H1 (cell line): ENCODE measurements around the gene KCNQ1. TPM values are rescaled to one million over a fixed set of nuclear protein-coding genes. Genes with fewer than 3 reads are reported as not detected.

Experiments used
- CTCF ChIA-PET: fragments of 300-600 bp; sonication (Branson Sonifier 250); formaldehyde crosslinking; loops from one replicate; lab custom pipeline; 2021; ENCODE audit not compliant: partially characterized antibody; lab: Charles Lee
- POLR2A ChIA-PET: fragments of 300-600 bp; sonication (Branson Sonifier 250); formaldehyde crosslinking; loops from one replicate; lab custom pipeline; 2021; ENCODE audit warnings: inconsistent platforms; ENCODE audit not compliant: partially characterized antibody; lab: Charles Lee
- DNase-seq, 2 experiments: peaks; one replicate each; pipeline versions ENCODE4 v3.0.0 to v3.0.0-alpha.2; 2010 to 2022; ENCODE audit warnings: low spot score in 2 of 2, low read depth in 1 of 2, mixed read lengths in 1 of 2
- FAIRE-seq: peaks from 2 replicates; lab custom pipeline; 2011; peaks lifted over from hg19 to GRCh38; lab: Jason Lieb, UNC
- H2AFZ ChIP-seq: 2 replicates; pipeline ENCODE4 v1.8.1; 2012; ENCODE audit warnings: low read length, inconsistent platforms
- H2AK5ac ChIP-seq: 2 replicates; pipeline ENCODE4 v1.6.1; 2013; ENCODE audit warnings: low read depth, low read length
- H2BK120ac ChIP-seq: replicated peaks from 2 replicates; pipeline ENCODE3; 2013; ENCODE audit warnings: low read depth, low read length, inconsistent platforms
- H2BK12ac ChIP-seq: 2 replicates; pipeline ENCODE4 v1.6.1; 2013; ENCODE audit warnings: low read depth, low read length
- H2BK15ac ChIP-seq: 2 replicates; pipeline ENCODE4 v1.6.1; 2013; ENCODE audit warnings: low read length
- H2BK20ac ChIP-seq: 2 replicates; pipeline ENCODE4 v1.6.1; 2013; ENCODE audit warnings: low read length
- H2BK5ac ChIP-seq: 2 replicates; pipeline ENCODE4 v1.6.1; 2013; ENCODE audit warnings: low read depth, low read length
- H3K14ac ChIP-seq: 2 replicates; pipeline ENCODE4 v1.6.1; 2013; ENCODE audit warnings: inconsistent platforms; ENCODE audit not compliant: insufficient read length
- H3K18ac ChIP-seq: 2 replicates; pipeline ENCODE4 v1.6.1; 2013; ENCODE audit warnings: low read length; ENCODE audit errors: extremely low read depth
- H3K23ac ChIP-seq: 2 replicates; pipeline ENCODE4 v1.6.1; 2013; ENCODE audit warnings: inconsistent platforms; ENCODE audit not compliant: insufficient read length
- H3K23me2 ChIP-seq: 2 replicates; pipeline ENCODE4 v1.6.1; 2013; ENCODE audit warnings: low read depth, low read length
- H3K27ac ChIP-seq: 2 replicates; pipeline ENCODE4 v1.6.1; 2011; ENCODE audit warnings: low read depth, low read length, inconsistent platforms
- H3K27me3 ChIP-seq, 4 experiments: replicated peaks in 1 of 4; 1 replicate in 1 of 4; 2 replicates in 3 of 4; pipeline versions ENCODE4 v1.6.1 to v1.8.1; 2011 to 2013; ENCODE audit warnings: low read length in 3 of 4, mild to moderate bottlenecking in 3 of 4, inconsistent platforms in 2 of 4, mixed read lengths in 2 of 4, moderate library complexity in 1 of 4; ENCODE audit not compliant: control insufficient read depth in 3 of 4, insufficient read depth in 3 of 4; ENCODE audit errors: extremely low read depth in 1 of 4
- H3K36me3 ChIP-seq, 4 experiments: 2 replicates each; pipeline versions ENCODE4 v1.6.1 to v1.8.1; 2011 to 2013; ENCODE audit warnings: mild to moderate bottlenecking in 4 of 4, low read length in 3 of 4, moderate library complexity in 2 of 4, control low read depth in 1 of 4, inconsistent platforms in 1 of 4; ENCODE audit not compliant: insufficient read depth in 4 of 4, control insufficient read depth in 2 of 4
- H3K4ac ChIP-seq: replicated peaks from 2 replicates; pipeline ENCODE3; 2013; ENCODE audit warnings: low read length, low read depth, mixed read lengths, inconsistent platforms; ENCODE audit not compliant: insufficient read length
- H3K4me1 ChIP-seq, 4 experiments: replicated peaks in 1 of 4; 1 replicate in 1 of 4; 2 replicates in 3 of 4; pipeline versions ENCODE4 v1.6.1 to v1.8.1; 2011 to 2013; ENCODE audit warnings: low read length in 3 of 4, inconsistent platforms in 2 of 4, mixed read lengths in 1 of 4; ENCODE audit not compliant: insufficient read depth in 4 of 4, control insufficient read depth in 3 of 4
- H3K4me2 ChIP-seq, 2 experiments: 2 replicates each; pipeline versions ENCODE4 v1.6.1 to v1.8.1; 2011 to 2013; ENCODE audit warnings: low read depth in 2 of 2, low read length in 2 of 2, control low read depth in 1 of 2, inconsistent platforms in 1 of 2, mild to moderate bottlenecking in 1 of 2; ENCODE audit not compliant: insufficient read depth in 1 of 2
- H3K4me3 ChIP-seq, 4 experiments: fragments of 200-600, 300-600 bp in 1 of 4; sonication (generic), shearing (Covaris generic), sonication (Bioruptor Twin) in 1 of 4; 2 replicates each; pipeline versions ENCODE4 v1.5.1 to v1.8.1; 2011 to 2016; ENCODE audit warnings: low read length in 4 of 4, low read depth in 3 of 4, control low read depth in 2 of 4, inconsistent platforms in 2 of 4, mild to moderate bottlenecking in 2 of 4, mixed read lengths in 1 of 4, moderate library complexity in 1 of 4; ENCODE audit not compliant: insufficient read depth in 2 of 4; ENCODE audit errors: extremely low read depth in 1 of 4
- H3K56ac ChIP-seq: replicated peaks from 2 replicates; pipeline ENCODE3; 2013; ENCODE audit warnings: low read depth, mild to moderate bottlenecking, mixed read lengths, low read length, inconsistent platforms; ENCODE audit not compliant: insufficient read length
- H3K79me1 ChIP-seq: 2 replicates; pipeline ENCODE4 v1.6.1; 2013; ENCODE audit warnings: low read depth, low read length, control low read depth
- H3K79me2 ChIP-seq, 2 experiments: 2 replicates each; pipeline versions ENCODE4 v1.6.1 to v1.8.1; 2012 to 2013; ENCODE audit warnings: low read length in 2 of 2, mild to moderate bottlenecking in 2 of 2, inconsistent platforms in 1 of 2; ENCODE audit not compliant: insufficient read depth in 2 of 2, control insufficient read depth in 1 of 2
- H3K9ac ChIP-seq, 4 experiments: replicated peaks in 1 of 4; 1 replicate in 1 of 4; 2 replicates in 3 of 4; pipeline versions ENCODE4 v1.6.1 to v1.8.1; 2011 to 2013; ENCODE audit warnings: low read depth in 3 of 4, low read length in 3 of 4, control low read depth in 2 of 4, mild to moderate bottlenecking in 2 of 4, moderate library complexity in 2 of 4, inconsistent platforms in 1 of 4; ENCODE audit errors: extremely low read depth in 1 of 4
- H3K9me3 ChIP-seq, 2 experiments: 2 replicates each; pipeline versions ENCODE4 v1.6.1 to v1.8.1; 2012 to 2013; ENCODE audit warnings: mild to moderate bottlenecking in 2 of 2, moderate library complexity in 2 of 2, control low read depth in 1 of 2, inconsistent platforms in 1 of 2, low read depth in 1 of 2, low read length in 1 of 2, mixed read lengths in 1 of 2; ENCODE audit not compliant: insufficient read depth in 2 of 2
- H4K20me1 ChIP-seq, 2 experiments: replicated peaks in 1 of 2; 2 replicates each; pipeline versions ENCODE3 to v1.8.1; 2011 to 2013; ENCODE audit warnings: inconsistent platforms in 2 of 2, low read length in 2 of 2, mild to moderate bottlenecking in 1 of 2; ENCODE audit not compliant: insufficient read depth in 2 of 2, control insufficient read depth in 1 of 2
- H4K5ac ChIP-seq: 2 replicates; pipeline ENCODE4 v1.6.1; 2013; ENCODE audit warnings: low read length, low read depth, mixed read lengths, inconsistent platforms; ENCODE audit not compliant: insufficient read length
- H4K8ac ChIP-seq: 2 replicates; pipeline ENCODE4 v1.8.0; 2013; ENCODE audit warnings: mild to moderate bottlenecking, moderate library complexity, low read length, inconsistent platforms; ENCODE audit not compliant: insufficient read depth; ENCODE audit errors: extremely low read depth
- H4K91ac ChIP-seq: replicated peaks from 2 replicates; pipeline ENCODE3; 2013; ENCODE audit warnings: low read length, mixed read lengths, inconsistent platforms; ENCODE audit not compliant: insufficient read length
- CBX8 ChIP-seq: fragments of 300-800, 300-1000 bp; sonication (generic); IDR thresholded peaks from 2 replicates; pipeline ENCODE4 v1.7.1; 2016; ENCODE audit warnings: low read depth, low read length, borderline replicate concordance
- CEBPB ChIP-seq: IDR thresholded peaks from 2 replicates; pipeline ENCODE4 v1.6.1; 2012; ENCODE audit warnings: low read depth, low read length
- E2F6 ChIP-seq: IDR thresholded peaks from 2 replicates; pipeline ENCODE4 v1.6.1; 2012; ENCODE audit warnings: inconsistent platforms
- EGR1 ChIP-seq: IDR thresholded peaks from 2 replicates; pipeline ENCODE4 v1.6.1; 2011; ENCODE audit warnings: low read depth, low read length, borderline replicate concordance
- EZH2 ChIP-seq: fragments of 200-600 bp; sonication (generic); IDR thresholded peaks from 2 replicates; pipeline ENCODE4 v1.7.1; 2012; ENCODE audit warnings: low read depth, mild to moderate bottlenecking, moderate library complexity, low read length, inconsistent platforms; ENCODE audit not compliant: severe bottlenecking
- FOSL1 ChIP-seq: IDR thresholded peaks from 2 replicates; pipeline ENCODE4 v1.6.1; 2011; ENCODE audit warnings: mild to moderate bottlenecking, low read depth, low read length, moderate library complexity; ENCODE audit not compliant: insufficient read depth
- JUND ChIP-seq: IDR thresholded peaks from 2 replicates; pipeline ENCODE4 v1.6.1; 2011; ENCODE audit warnings: mild to moderate bottlenecking, improper control_type of control experiment, low read length
- KDM1A ChIP-seq: fragments of 200-600, 300-600 bp; sonication (generic); IDR thresholded peaks from 2 replicates; pipeline ENCODE4 v1.7.1; 2016; ENCODE audit warnings: mild to moderate bottlenecking, low read length, borderline replicate concordance
- KDM4A ChIP-seq: IDR thresholded peaks from one replicate; pipeline ENCODE4 v1.7.1; 2012; ENCODE audit warnings: low read depth, mild to moderate bottlenecking, moderate library complexity, low read length, inconsistent platforms; ENCODE audit not compliant: severe bottlenecking
- MAX ChIP-seq: IDR thresholded peaks from 2 replicates; pipeline ENCODE4 v1.6.1; 2012; ENCODE audit warnings: inconsistent platforms
- SIX5 ChIP-seq: IDR thresholded peaks from 2 replicates; pipeline ENCODE4 v1.6.1; 2011; ENCODE audit warnings: mild to moderate bottlenecking, low read depth, low read length
- SP1 ChIP-seq: IDR thresholded peaks from 2 replicates; pipeline ENCODE4 v1.6.1; 2011; ENCODE audit warnings: low read depth, low read length
- TBP ChIP-seq: IDR thresholded peaks from 2 replicates; pipeline ENCODE4 v1.6.1; 2011; ENCODE audit warnings: low read depth, low read length, improper control_type of control experiment
- TEAD4 ChIP-seq: IDR thresholded peaks from 2 replicates; pipeline ENCODE4 v1.6.1; 2012; ENCODE audit warnings: low read depth, low read length, inconsistent platforms, mixed read lengths
- WGBS, 2 experiments: shearing (Covaris generic) in 1 of 2; methylation state at CpG; one replicate each; pipeline versions ENCODE4 v1.1.6 to v1.1.7; 2013 to 2015; ENCODE audit warnings: low lambda C conversion rate in 2 of 2, mixed read lengths in 2 of 2, inconsistent platforms in 1 of 2, low coverage in 1 of 2, missing lambda C conversion rate in 1 of 2; ENCODE audit not compliant: insufficient replicate concordance in 2 of 2, insufficient coverage in 1 of 2, insufficient read length in 1 of 2; ENCODE audit errors: extremely low coverage in 1 of 2, missing lambda C conversion rate in 1 of 2; 5-methylcytosine and 5-hydroxymethylcytosine counted together
- polyA plus RNA-seq, 7 experiments: library from polyadenylated mRNA; depleted of rRNA in 3 of 7; stranded (reverse) in 5 of 7; unstranded in 2 of 7; fragments of >200 nt in 5 of 7; fragments of 200-250 nt in 2 of 7; gene quantifications; 1 replicate in 5 of 7; 2 replicates in 1 of 7; 4 replicates in 1 of 7; pipeline versions ENCODE4 v1.2.1 to v1.2.3, GENCODE V29; 2011 to 2013; ENCODE audit warnings: missing spikeins in 2 of 7, mixed read lengths in 2 of 7
- total RNA-seq: library from RNA; stranded (reverse); fragmentation: NEBNext Ultra II Directional; extraction: Animal tissue kit (Norgen Biotek cat#: 25700); gene quantifications from 2 replicates; pipeline ENCODE4 v1.2.1, GENCODE V29; 2021

KCNQ1 gene
- total and polyA plus RNA-seq, 2 of the 8 experiments (the other 6 are each of a cell fraction or from before 2014, with no cell fraction given) = 1.9 to 2.0 TPM

GRCh38 chr11:2832533-2833020 lies 387.8 kb downstream of the KCNQ1 start:
- H3K9ac ChIP-seq = no peak overlapping the region
- no peak overlapping the region for H3K27ac ChIP-seq
- no peak overlapping the region; the same call in 1 of the 2 replicates for H2BK12ac ChIP-seq
- peaks cover 0 to 21% (median 9%) of the 10 kb centered on the region in 4 experiments; a peak in 6 of 7 replicates for H3K4me1 ChIP-seq
- H4K8ac ChIP-seq = no peak overlapping the region
- no peak overlapping the region for H3K4ac ChIP-seq
- no peak overlapping the region for H4K5ac ChIP-seq
- FAIRE-seq = no peak
- peaks cover 0 to 9% (median 3%) of the 10 kb centered on the region in 4 experiments; a peak in 5 of 7 replicates for H3K27me3 ChIP-seq
- no peaks in the 10 kb centered on the region for H3K79me2 ChIP-seq
- H2BK5ac ChIP-seq = no peak overlapping the region
- peak overlapping the region; percentile 25 for H4K91ac ChIP-seq
- H3K23me2 ChIP-seq = no peaks in the 10 kb centered on the region
- no peak overlapping the region for H2AK5ac ChIP-seq
- no peak overlapping the region for H3K4me3 ChIP-seq
- H2BK15ac ChIP-seq = no peak overlapping the region
- ChIA-PET CTCF (interaction anchor here (0.8 to 2.5 kb wide), 6 partner anchors 9 to 301 kb away, joined by 3 to 7 read pairs (median 4); no protein-coding TSS in a partner anchor), POLR2A (no interaction called here)
- peaks cover 0 to 2% of the 10 kb centered on the region in 2 experiments for H4K20me1 ChIP-seq
- no peak overlapping the region for H2AFZ ChIP-seq
- no peak overlapping the region for H2BK120ac ChIP-seq
- H3K18ac ChIP-seq = no peak overlapping the region
- 79% methylated on average over 8 of the region's 8 CpGs; no CpG with 5 or more reads in 1 of the 2 experiments for WGBS, 2 experiments
- no peaks in the 10 kb centered on the region for H3K36me3 ChIP-seq
- H3K23ac ChIP-seq = no peak overlapping the region
- no peak for DNase-seq
- no peak overlapping the region for H3K56ac ChIP-seq
- no peaks in the 10 kb centered on the region for H3K79me1 ChIP-seq
- no peak overlapping the region for H3K4me2 ChIP-seq
- peaks cover 2 to 6% of the 10 kb centered on the region in 2 experiments for H3K9me3 ChIP-seq
- H3K14ac ChIP-seq = no peak overlapping the region
- H2BK20ac ChIP-seq = no peak overlapping the region
- TF ChIP-seq CBX8 (no peak), CEBPB (no peak), EGR1 (no peak), TBP (no peak), MAX (no peak), JUND (no peak), SIX5 (no peak), KDM1A (no peak), KDM4A (no peak), FOSL1 (no peak), EZH2 (no peak), SP1 (no peak), TEAD4 (no peak), E2F6 (no peak)
